ENCODE data around the gene HOXB8. TPM values are rescaled to one million over a fixed set of nuclear protein-coding genes. Genes with fewer than 3 reads are reported as not detected.

The HOXB8 gene
- total RNA-seq, 1 donor from 2014 or later = not detected

DNA sequence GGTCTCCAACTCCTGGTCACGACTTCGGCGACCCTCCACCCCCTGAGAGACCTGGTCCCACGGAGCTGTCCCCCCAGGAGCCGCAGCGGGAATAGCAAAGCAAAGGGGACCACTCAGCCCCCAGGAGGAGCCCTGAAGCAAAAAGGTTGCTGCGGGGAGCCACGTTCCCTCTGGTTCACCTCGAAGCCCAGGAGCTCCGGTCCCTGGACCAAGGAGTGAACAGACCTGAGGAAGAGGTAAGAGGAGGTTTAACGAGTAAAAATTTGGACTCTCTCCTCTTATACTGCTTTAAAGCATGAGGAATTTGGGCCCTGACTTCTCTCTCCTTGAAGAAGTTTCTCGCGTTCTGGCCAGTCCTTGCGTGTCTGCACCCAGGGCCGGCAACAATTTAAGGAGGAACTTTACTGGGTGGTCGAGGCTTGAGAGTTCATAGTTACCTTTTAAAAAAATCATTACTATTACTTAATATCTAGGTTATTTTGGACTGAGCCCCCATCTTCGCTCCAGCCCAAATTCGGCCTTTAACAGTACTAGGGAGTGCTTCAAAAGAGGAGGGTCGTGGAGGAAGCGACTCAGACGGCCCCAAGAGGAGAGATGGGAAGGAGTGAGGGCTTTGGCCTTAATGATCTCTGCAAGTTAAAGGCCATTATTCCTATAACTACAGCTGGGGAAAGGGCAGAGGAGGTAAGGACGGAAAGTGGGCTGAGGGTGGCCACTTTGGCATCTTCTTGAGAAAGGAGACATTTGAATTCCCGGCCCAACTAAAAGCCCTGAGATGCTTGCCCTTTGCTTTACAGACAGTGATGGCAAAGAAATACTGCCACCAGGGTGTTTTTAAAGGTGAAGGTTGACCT lies 28.0 kb upstream of the HOXB8 start:
- no peak overlapping the region for H3K4me3 Mint-ChIP-seq (ENCODE audit: low read depth)
- intact Hi-C loops (cut with micrococcal nuclease) = no loop called here
- no peaks in the 10 kb centered on the region for H3K36me3 Mint-ChIP-seq (ENCODE audit: low read depth)
- H3K27ac Mint-ChIP-seq = no peak overlapping the region
- H3K4me1 Mint-ChIP-seq (ENCODE audit: low read depth) = peaks cover 16% of the 10 kb centered on the region
- H3K27me3 Mint-ChIP-seq (ENCODE audit: low read depth) = peaks cover 90% of the 10 kb centered on the region
- H3K9me3 Mint-ChIP-seq = no peaks in the 10 kb centered on the region
- no peak for DNase-seq (ENCODE audit: low spot score)

DNA sequence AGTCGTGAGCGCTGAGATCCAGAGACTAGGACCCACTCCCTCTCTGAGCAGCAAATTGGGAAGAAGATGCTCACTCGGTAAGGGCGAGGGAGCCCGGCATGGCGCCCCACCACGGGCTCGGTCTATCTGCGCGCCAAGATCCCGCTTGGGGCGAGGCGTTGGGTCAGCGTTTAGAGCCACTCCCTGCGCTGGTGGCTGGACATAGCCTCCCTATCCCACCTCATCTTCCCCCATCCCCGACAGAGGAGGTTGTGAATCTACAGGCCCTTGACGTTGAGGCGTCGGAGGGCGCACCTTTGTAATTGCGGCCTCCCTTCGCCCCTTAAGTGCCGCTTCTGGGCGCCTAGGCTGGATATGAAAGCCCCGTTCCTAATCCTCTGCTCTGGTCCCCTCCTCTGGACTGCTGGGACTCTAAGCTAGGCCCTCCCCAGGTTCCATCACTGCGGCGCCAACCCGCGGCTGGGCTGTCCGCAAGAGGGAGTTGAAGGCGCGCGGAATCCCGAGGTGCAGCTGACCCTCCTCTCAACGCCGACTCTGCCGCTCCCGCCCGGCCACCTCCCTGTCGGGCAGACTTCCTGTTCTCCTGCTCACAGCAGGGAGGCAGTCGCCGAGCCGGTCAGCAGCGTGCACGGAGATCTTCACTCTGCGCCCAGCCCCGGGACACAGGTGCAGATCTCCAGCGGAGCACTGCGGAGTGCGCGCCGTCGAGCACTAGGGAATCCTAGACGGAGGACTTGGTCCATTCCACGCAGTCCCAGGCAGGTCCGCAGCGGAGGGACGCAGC lies 27.2 kb upstream of the HOXB8 start:
- no peaks in the 10 kb centered on the region for H3K9me3 Mint-ChIP-seq
- H3K27ac Mint-ChIP-seq = no peak overlapping the region
- H3K4me3 Mint-ChIP-seq (ENCODE audit: low read depth) = no peak overlapping the region
- DNase-seq (ENCODE audit: low spot score) = no peak
- peaks cover 12% of the 10 kb centered on the region for H3K4me1 Mint-ChIP-seq (ENCODE audit: low read depth)
- H3K27me3 Mint-ChIP-seq (ENCODE audit: low read depth) = peaks cover 91% of the 10 kb centered on the region
- intact Hi-C loops (cut with micrococcal nuclease) = no loop called here
- H3K36me3 Mint-ChIP-seq (ENCODE audit: low read depth) = no peaks in the 10 kb centered on the region

DNA sequence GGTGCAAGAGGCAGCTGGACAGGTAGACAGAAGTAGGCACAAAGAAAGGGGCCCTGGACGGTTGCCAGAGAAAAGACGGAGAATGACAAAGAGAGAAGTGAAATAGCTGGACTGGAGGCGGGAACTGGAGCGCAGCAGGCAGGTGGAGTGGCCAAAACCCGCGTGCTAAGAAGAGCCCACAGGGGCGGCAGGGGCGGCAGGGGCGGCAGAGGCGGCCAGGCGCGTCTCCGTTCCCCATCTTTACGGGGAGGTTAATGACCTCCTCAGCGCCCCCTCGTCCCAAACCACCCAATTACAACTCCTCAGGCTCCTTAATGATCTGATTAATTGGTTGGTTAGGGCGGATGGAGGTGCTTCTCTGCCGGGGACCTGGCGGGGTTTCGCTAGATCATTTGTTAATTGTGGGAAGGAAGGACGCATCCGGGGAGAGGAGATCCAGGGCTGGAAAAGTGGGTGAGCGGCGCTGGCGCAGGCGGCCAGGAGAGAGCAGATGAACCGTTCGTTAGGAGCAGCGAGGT lies 26.5 kb upstream of the HOXB8 start:
- H3K36me3 Mint-ChIP-seq (ENCODE audit: low read depth) = no peaks in the 10 kb centered on the region

GRCh38 chr17:48640858-48641180 lies 25.7 kb upstream of the HOXB8 start:
- Mint-ChIP-seq H3K4me3 (ENCODE audit: low read depth) (no peak overlapping the region), H3K27ac (no peak overlapping the region), H3K4me1 (ENCODE audit: low read depth) (peaks cover 5% of the 10 kb centered on the region), H3K9me3 (no peaks in the 10 kb centered on the region), H3K27me3 (ENCODE audit: low read depth) (peaks cover 97% of the 10 kb centered on the region), H3K36me3 (ENCODE audit: low read depth) (no peaks in the 10 kb centered on the region)
- intact Hi-C loops (cut with micrococcal nuclease) = no loop called here
- no peak for DNase-seq (ENCODE audit: low spot score)

More for the DNA sequence above, 26.5 kb upstream of the HOXB8 start:
- no peak for DNase-seq (ENCODE audit: low spot score)
- Mint-ChIP-seq H3K27me3 (ENCODE audit: low read depth) (peaks cover 93% of the 10 kb centered on the region), H3K27ac (no peak overlapping the region), H3K9me3 (no peaks in the 10 kb centered on the region), H3K4me1 (ENCODE audit: low read depth) (peaks cover 8% of the 10 kb centered on the region), H3K4me3 (ENCODE audit: low read depth) (no peak overlapping the region)
- intact Hi-C loops (cut with micrococcal nuclease) = no loop called here

DNA sequence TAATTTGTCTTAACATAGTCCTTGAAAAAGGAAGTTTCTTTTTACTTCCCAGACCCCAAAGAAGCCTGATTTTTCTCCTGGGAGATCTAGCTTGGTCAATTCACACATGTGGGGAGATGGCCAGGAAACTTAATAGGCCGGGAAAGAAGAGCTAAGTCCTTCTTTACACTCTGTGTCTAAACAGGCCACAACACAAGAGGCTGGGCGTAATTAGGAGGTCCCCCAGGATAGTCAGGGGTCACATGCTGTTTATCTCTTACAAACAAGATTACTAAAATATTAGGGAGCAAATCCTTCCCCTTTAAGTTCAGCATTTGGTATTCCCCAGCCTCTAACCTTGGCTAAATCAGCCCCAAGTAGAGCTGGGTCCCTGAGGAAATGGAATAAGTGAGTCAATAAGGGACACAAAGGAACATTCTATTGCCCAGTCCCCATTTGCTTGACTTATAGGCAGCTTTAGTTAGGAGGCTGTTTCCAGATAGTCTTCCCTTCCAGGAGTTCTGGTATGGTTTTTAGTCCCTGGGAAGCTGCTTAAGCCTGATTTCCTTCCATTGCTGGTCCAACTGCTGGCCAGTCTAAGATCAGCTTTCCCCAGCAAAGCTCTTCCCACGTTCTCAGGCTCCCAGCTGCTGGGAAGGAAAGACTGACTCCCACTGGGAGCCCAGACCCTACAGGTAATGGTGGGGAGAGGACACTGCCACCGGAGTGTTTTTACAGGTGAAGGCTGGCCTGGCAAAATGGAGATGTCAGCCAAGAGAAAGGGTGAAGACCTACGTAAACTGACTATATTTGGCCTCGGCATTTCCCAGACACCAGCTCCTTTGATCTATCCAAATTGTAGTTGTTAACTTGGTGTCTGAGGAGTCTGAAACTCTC lies 25.1 kb upstream of the HOXB8 start:
- Mint-ChIP-seq H3K27ac (no peak overlapping the region), H3K4me3 (ENCODE audit: low read depth) (no peak overlapping the region), H3K27me3 (ENCODE audit: low read depth) (peaks cover 97% of the 10 kb centered on the region), H3K9me3 (no peaks in the 10 kb centered on the region), H3K4me1 (ENCODE audit: low read depth) (peaks cover 2% of the 10 kb centered on the region), H3K36me3 (ENCODE audit: low read depth) (no peaks in the 10 kb centered on the region)
- intact Hi-C loops (cut with micrococcal nuclease) = no loop called here
- DNase-seq (ENCODE audit: low spot score) = no peak

- no peak overlapping the region for H3K27ac Mint-ChIP-seq
- no peak overlapping the region for H3K4me3 Mint-ChIP-seq (ENCODE audit: low read depth)
- no peaks in the 10 kb centered on the region for H3K9me3 Mint-ChIP-seq
- peaks cover 96% of the 10 kb centered on the region for H3K27me3 Mint-ChIP-seq (ENCODE audit: low read depth)
- H3K4me1 Mint-ChIP-seq (ENCODE audit: low read depth) = peaks cover 2% of the 10 kb centered on the region
- H3K36me3 Mint-ChIP-seq (ENCODE audit: low read depth) = no peaks in the 10 kb centered on the region
- intact Hi-C loops (cut with micrococcal nuclease) = no loop called here
- DNase-seq (ENCODE audit: low spot score) = no peak
Measured at GRCh38 chr17:48639136-48639535, 24.0 kb upstream of the HOXB8 start.

- Mint-ChIP-seq H3K36me3 (ENCODE audit: low read depth) (no peaks in the 10 kb centered on the region), H3K27ac (no peak overlapping the region), H3K9me3 (no peaks in the 10 kb centered on the region), H3K4me3 (ENCODE audit: low read depth) (no peak overlapping the region), H3K27me3 (ENCODE audit: low read depth) (peaks cover 91% of the 10 kb centered on the region), H3K4me1 (ENCODE audit: low read depth) (peaks cover 4% of the 10 kb centered on the region)
- intact Hi-C loops (cut with micrococcal nuclease) = no loop called here
- DNase-seq (ENCODE audit: low spot score) = no peak
Measured at GRCh38 chr17:48637323-48638260, 22.5 kb upstream of the HOXB8 start.

GRCh38 chr17:48636177-48637018 lies 21.3 kb upstream of the HOXB8 start:
- Mint-ChIP-seq H3K27ac (no peak overlapping the region), H3K9me3 (no peaks in the 10 kb centered on the region), H3K36me3 (ENCODE audit: low read depth) (no peaks in the 10 kb centered on the region), H3K4me1 (ENCODE audit: low read depth) (peaks cover 8% of the 10 kb centered on the region), H3K27me3 (ENCODE audit: low read depth) (peaks cover 91% of the 10 kb centered on the region), H3K4me3 (ENCODE audit: low read depth) (no peak overlapping the region)
- DNase-seq (ENCODE audit: low spot score) = peak; percentile 63
- intact Hi-C loops (cut with micrococcal nuclease) = no loop called here

DNA sequence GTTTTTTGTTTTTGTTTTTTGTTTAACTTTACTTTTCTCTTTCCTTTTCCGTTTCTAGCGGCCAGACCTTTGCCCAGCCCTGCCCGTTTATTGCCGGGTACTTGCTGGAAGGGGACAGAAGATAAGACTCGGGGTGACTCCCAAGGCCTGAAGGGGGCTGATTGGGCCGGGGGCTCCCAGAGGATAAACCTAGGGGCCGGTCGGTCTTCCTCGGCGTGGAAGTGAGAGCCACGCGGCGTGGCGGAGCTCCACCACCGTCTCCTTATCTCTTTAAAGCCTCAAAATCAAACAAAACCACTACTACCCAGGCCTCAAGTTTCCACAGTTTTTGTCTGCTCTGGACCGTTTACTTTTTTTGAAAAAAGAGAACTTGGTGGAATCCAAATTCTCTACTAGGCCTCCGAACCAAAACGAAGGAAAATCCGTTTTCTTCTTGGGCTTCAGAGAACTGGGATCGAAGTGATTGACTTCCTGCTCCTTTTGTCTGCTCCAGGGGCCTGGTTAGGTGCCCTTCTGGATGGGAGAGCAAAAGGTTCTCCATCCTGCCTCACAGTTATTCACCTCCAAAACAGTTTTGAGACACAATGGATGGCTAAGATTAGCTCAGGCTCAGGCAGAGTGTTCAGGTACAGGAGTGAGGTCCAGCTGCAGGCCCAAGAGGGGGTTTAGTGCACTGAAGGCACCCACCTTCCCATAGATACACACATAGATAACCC lies 19.6 kb upstream of the HOXB8 start:
- DNase-seq (ENCODE audit: low spot score) = no peak
- peaks cover 90% of the 10 kb centered on the region for H3K27me3 Mint-ChIP-seq (ENCODE audit: low read depth)
- H3K27ac Mint-ChIP-seq = no peak overlapping the region
- peak overlapping the region; percentile 26 for H3K4me3 Mint-ChIP-seq (ENCODE audit: low read depth)
- intact Hi-C loops (cut with micrococcal nuclease) = no loop called here
- H3K4me1 Mint-ChIP-seq (ENCODE audit: low read depth) = peaks cover 6% of the 10 kb centered on the region
- H3K9me3 Mint-ChIP-seq = no peaks in the 10 kb centered on the region
- H3K36me3 Mint-ChIP-seq (ENCODE audit: low read depth) = no peaks in the 10 kb centered on the region

DNA sequence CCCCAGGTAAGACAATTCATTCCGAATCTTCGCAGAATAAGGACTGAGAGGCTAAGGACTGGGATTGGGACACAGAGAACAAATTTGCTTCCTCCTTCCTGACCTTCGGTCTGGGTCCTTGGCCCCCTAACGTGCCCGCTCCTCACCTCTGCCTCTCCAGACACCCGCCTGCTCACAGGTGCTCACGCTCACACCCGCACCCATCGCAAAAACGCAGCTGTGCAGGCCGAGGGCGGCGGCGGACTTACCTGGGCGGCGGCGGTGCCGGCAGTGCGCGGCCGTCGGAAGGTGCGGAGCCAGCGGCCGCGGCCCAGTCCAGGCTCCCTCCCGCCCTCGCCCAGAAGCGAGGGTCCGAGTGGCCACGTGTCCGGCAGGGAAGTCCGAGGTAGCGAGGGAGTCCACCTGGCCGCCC lies 18.2 kb upstream of the HOXB8 start:
- Mint-ChIP-seq H3K27me3 (ENCODE audit: low read depth) (peaks cover 91% of the 10 kb centered on the region), H3K4me1 (ENCODE audit: low read depth) (peaks cover 6% of the 10 kb centered on the region), H3K36me3 (ENCODE audit: low read depth) (no peaks in the 10 kb centered on the region), H3K27ac (no peak overlapping the region), H3K4me3 (ENCODE audit: low read depth) (no peak overlapping the region), H3K9me3 (no peaks in the 10 kb centered on the region)
- intact Hi-C loops (cut with micrococcal nuclease) = no loop called here
- DNase-seq (ENCODE audit: low spot score) = no peak
